Germinal center (tissue), 1 donor: ENCODE results near the gene WDFY4.

Experiments used
- DNase-seq: peaks from one replicate; pipeline ENCODE4 v3.0.0; 2012; ENCODE audit warnings: mixed read lengths, low spot score

WDFY4 gene

DNA sequence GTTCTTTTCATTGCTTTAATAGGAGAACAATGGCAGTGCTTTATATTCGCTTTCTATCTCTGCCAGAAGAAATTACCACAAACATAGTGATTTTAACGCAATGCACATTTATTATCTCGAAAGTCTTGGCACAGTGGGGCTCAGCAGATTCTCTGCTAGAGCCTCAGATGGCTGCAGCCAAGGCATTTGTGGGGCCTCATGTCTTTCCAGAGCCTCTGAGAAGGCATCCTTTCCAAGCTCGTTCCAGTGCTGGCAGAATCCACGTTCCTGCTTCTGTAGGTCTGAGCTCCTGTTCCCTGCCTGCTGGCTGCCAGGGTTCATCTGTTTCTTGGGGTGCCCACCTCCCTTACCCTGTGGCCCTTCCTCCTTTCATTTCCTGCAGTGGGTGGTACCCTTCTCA lies 194.8 kb downstream of the WDFY4 start:
- DNase-seq: no peak

DNA sequence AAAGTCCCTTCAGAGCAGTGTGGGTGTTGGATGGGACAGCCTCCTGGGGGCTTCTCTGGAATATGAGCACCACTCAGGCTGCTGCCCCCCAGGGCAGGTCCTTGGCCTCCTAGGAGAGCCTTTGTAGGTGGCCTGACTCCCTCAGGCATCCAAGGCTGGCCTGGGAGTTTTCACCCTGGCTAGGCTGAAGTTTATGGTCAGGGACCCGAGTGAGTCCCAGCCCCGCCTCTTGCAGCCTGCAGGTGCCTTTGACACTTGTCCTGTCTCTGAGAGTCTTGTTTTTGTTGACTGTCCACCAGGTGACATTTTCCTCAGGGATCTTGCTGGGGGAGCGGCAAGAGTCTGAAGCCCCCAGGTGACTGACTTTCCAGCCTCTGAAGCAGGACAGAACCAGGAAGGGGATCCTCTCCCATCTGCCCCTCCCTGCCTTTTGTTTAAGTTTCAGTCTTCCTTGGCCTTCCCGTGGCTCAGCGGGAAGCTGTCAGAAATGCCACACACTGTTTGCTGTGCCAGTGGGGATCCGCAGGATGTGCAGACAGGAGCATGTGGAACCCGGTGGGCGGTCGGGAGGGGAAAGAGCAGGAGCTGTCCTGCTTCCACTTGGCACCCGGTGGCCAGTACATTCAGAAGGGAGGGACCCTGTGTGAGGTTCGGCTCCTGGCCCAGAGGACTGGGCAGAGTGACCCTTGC lies 195.5 kb downstream of the WDFY4 start:
- no peak for DNase-seq

DNA sequence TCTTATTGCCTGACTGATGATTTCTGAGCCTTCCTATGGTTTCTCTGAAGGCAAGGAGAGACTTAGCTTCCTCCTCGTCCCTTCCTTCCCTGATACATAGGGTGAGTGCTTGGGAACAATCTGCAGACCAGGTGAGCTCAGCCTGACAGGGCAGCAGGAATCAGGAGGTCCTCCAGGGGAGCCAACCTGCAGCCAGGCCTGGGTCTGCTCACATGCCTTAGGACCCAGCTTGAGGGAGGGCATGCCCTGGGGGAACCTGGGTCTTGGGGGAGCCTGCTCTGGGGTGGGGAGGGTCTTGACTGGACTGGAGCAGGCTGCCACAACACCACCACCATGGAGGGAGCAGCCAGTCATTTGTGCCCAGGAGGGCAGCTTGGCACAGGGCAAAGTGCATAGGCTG lies 197.3 kb downstream of the WDFY4 start:
- no peak for DNase-seq

DNA sequence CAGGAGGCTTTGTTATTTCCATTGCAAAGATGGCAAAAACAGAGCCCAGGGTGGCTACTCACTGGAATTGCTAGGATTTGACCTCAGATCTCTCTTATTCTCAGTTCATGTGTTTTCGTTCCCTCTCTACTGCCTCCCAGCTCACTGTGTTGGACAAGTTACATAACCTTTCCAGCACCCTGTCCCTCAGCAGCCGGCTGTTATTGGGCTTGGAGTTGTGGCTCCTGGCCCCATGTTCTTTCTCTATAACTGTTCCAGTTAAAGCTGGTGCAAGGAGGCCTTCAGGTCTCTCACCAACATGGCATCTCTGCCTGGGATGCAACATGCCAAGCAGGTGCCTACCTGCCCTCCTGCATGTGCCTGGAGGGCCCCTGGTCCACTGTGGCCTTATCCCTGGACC lies 198.2 kb downstream of the WDFY4 start:
- no peak for DNase-seq

DNA sequence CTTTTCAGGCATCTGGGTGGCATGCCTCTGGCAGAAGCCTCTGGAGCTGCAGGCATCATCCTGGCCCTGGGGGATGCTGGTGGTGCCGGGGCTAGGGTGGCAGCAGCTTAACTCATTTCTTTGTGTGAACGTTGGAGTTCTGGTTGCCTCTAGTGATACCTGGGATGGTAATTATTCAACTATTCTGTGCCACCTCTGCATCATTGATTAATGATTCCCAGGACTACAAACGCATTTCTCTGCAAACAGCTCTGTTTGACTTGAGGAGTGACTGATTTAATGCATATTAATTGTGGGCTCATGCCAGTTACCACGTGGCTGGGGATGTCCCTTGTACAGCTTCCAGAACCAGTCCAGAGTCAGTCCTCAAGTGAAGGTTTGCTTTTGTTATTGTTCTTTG lies 199.0 kb downstream of the WDFY4 start:
- no peak for DNase-seq

DNA sequence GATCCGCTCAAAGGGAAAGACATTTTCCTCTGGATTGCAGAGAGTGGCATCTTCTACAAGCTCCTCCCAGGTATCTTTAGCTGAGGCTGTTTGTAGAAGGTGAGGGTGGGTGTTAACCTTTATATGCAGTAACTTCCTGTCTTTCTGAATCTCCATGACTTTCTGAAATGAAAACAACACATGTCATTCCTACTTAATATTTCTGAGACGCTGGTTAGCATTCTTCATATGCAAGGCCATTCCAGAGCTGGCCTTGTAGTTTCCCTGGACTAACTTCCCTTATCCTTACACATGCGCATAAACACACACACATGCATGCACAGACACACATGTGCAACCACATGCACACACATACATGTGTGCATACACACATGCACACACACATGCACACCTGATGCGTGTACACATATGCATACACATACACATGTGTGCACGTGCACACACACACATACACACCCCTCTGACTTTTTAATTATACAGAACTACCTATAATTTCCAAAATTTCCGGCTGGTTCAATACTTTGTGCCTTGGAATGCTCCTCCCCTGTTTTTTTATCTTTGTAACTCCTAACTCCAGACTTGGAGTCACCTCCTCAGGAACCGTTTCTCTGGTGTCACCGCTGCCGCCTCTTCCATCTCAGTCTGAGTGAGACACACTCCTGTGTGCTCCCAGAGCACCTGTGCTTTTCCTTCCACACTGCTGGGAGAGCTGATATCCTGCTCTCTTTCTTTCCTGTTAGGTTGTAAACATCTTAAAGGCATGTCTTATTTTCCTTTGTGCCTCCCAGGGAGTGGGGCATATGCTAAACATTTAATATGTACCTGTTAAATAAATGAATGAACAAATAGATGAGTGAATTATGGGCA lies 199.7 kb downstream of the WDFY4 start:
- DNase-seq: no peak

DNA sequence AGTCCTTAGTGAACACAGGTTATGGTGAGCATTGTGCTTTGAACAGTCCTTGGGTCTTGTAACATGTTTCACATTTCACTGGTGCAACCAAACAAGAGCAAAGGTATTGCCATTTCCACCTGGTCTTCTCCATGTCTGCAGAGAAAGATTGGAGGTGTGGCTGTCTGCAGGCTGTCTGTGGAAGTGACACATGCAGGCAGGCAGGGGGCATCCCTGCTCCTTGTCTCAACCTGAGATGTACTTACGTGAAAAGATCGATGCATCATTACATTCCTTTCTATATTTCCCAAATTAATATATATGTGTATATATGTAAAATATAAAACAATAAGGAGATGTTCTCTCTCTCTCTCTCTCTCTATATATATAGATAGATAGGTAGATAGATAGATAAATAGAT lies 200.7 kb downstream of the WDFY4 start:
- no peak for DNase-seq

DNA sequence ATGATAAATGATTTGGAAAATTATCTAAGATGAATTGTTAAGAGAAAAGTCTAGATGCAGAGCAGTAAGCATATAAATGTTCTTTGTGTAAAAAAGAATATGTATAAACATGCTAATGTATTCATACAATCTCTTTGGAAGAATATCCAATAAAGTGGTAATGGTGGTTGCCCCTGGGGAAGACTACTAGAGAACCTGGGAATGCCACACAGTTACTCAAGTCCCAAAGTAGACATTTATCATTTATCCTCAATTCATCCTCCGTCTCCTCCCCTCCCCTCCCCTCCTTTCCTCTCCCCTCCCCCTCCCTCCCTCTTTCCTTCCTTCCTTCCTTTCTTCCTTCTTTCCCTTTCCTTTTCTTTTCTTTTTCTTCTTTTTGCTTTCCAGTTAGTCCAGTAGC lies 203.3 kb downstream of the WDFY4 start:
- DNase-seq: no peak

DNA sequence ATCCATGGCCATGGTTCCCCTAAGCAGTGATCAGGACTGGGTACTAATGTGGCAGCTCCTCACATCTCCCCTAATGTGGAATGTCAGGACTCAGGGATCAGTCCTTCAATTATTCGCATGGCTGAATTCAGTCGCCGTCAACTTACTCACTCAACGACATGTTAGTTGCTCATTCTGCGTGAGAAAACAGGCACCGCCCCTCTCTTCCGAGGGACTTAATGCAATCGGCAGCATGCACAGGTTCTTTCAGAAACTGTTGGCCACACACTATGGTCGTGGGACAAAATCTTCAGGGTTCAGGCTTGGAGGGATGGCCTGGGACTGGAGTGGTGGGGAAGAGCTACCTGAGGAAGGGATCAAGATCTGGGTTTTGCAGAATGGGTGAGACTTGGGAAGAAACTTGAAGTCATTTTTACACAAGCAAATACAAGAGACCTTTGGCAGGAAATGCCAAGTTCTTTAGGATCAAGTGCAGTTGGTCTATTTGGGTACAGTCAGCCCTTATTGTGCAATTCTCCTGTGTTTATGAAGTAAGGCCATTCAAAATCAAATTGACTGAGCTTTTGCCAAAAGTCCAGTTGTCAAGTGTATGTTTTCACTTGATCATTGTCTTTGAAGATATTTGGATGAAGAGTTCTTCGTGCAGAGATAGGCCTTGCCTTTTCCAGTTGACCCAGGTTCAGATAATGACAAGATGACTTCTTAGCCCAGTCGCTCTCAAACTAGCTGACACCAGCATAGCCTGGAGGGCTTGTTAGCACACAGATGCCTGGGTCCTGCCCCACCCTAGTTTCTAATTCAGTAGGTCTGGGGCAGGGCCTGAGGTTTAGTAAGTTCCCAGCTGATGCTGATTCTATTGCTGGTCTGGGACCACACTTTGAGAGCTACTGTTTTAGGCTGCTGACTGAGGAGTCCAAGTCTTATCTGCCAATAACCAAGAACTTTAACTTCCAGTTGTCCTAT lies 206.5 kb downstream of the WDFY4 start:
- DNase-seq: no peak

DNA sequence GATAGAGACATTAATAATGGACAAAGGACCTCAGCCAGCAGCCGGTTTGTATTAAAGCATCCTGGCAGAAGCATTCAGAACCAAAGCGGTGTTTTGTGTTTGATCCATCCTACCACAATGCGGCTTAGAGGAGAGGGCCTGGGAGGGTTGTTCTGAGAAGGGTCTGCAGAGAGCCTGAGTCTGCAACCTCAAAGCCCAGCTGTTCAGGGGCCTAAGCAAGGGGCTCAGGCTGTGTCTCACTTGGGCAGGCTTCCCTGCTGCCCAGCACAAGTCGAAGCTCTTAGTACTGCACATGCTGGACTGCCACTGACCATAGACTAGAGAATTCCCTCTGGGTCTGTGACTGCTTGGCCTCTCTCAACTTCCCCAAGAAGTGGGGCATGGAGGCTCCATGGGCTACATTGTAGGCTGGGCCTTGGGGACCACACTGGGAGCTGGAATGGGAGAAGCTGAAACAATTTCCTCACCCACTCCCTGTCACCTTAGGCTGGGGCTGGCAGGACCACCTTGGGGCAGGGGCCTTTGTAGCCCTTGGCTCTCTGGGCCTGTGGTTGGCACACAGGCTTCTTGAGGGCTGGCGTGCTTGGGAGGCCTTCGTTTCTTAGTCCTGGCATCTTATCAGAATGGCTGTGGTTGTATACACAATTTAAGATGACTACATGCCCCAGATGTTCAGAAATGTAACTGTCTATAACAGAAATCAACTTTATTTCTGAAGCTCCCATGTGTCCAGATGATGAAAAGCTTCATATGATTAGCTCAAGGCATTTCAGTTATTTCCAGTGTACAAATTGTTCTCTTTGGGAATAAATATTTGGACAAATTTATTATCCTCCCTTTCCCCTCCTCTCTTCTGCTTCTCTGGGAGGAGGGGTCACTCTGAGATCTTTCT lies 210.5 kb downstream of the WDFY4 start:
- DNase-seq: no peak

DNA sequence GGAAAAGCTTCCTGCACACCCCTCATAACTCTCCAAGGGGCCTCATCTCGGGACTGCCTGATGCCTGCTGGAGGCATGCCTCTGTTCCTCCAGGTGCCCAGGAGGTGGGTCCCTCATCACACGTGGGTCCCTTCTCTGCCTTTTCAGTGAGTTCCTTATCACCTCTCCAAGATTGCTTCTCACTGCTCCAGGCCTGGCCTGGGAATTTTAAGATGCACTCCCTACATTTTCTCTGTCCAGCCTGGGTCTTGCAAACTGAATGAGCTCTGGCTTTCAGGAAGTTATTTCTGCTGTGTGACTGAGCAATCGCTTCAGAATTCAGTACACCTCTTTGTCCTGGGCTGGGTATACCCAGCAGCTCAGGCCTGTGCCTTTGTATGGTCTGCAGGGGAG lies 211.1 kb downstream of the WDFY4 start:
- no peak for DNase-seq

DNA sequence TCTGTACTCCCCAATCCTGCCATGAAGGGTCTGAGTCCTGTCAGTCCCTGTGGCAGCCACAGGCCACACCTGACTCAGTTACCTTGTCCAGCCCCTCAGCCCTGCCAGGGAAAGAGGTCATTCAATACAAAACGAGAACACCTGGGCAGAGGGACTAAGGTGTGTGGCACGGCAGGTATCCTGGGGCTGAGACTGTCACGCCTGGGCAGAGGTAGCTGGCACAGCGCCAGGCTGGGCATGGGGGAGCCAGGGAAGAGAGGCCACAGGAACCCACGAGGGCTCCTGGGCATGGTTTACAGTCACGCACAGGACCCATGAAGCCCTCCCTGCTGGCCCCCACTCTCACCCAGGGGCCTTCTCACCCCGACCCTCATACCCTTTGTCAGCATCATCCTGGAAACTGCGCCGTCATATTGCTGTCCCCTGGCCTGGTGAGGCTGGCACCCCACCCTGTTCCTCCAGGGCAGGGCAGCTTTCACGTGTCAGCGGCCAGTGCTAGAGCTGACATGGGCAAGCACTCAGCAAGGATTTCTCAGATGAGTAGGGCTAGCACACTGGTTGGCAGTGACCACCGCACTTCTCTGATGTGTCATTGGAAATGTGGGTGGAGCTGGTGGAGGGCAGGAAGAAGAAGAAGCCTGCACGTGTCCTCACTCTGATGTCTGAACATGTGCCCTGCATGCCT lies 212.2 kb downstream of the WDFY4 start:
- no peak for DNase-seq

DNA sequence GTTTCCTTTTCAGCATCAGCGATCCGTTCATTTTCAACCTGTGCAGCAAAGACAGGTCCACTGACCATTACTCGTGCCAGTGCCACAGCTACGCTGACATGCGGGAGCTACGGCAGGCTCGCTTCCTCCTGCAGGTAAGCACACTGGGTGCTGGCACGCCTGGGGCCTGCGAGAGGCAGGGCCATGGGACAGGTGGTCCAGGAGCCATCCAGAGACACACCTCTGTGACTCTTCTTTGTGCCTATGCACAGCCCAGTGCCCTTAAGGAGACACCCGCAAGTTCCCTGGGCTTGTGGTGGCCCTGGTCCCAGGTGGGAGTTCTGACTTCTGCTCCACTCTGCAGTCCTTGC lies 212.7 kb downstream of the WDFY4 start:
- DNase-seq: no peak

DNA sequence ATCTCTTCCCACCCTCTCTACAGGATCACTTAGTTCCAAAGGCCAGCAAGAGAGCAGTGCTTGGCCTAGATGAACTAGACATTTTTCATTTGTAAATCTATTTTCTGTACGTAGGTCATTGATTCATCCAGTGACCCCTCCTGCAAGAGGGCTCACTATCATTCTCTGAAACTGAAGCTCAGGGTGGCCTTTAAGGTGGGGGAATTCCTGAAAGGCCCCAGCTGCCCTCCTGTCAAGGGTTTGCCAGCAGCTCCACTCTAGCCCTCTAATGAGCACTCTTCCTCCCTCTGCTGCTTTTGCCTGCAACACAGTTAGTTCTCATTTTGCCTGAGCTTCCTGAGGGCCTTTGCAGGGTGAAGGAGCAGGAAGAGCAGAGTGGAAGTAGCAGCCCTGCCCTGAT lies 213.8 kb downstream of the WDFY4 start:
- no peak for DNase-seq

DNA sequence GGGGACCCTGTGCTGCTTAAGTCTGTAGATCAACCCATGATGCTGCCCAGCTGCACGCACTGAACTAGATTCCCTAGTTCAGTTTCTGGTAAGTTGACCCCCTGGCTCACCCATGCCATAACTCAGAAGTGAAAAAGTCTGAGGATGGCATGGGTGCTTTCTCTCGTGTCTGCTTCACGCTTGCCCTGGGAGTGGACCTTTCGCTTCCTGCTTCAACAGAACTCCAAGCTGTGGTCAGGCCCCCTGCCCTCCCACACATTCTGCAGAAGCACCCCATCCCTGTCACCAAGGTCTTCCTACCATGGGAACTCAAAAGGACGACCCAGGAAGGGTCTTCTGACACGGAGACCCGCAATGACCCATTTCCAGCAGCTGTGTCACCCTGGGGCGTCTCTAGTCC lies 215.1 kb downstream of the WDFY4 start:
- DNase-seq: no peak

DNA sequence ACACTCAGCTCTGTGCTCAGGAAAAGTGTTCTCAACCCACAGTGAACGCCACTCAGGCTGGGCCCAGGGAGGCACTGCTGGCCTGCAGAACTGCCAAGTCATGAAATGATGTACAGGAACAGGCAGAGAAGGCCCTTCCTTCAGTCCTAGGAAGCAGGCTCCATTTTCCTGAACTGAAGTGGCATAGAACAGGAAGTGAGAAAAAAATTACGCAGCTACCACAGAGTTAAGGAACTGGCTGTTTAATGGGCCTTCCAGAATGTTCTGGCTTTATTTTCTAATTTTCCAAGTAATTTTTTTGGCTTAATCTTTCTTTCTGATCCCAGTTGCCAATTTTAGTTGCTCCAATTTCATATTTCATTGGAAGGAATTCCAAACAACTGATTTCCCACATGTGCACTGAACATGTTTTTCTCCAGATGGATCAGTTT lies 215.7 kb downstream of the WDFY4 start:
- DNase-seq: no peak

DNA sequence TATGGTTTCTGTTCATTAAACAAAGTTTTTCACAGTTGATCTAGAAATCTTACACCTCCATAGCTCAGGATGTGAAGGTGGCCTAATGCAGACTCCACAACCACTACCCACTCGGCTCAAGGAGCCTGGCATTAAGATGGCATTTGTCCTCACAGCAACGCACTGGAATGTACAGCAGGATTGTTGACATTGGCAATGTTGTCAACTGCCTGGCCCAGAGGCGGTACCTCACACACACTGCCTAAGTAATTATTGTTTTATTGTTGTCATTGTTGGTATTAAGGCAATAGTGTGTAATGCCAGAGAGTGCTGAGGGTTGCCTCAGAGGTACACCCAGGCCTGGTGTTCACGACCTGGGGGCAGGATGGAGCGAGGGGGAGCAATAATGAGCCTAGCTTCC lies 216.6 kb downstream of the WDFY4 start:
- DNase-seq: no peak

DNA sequence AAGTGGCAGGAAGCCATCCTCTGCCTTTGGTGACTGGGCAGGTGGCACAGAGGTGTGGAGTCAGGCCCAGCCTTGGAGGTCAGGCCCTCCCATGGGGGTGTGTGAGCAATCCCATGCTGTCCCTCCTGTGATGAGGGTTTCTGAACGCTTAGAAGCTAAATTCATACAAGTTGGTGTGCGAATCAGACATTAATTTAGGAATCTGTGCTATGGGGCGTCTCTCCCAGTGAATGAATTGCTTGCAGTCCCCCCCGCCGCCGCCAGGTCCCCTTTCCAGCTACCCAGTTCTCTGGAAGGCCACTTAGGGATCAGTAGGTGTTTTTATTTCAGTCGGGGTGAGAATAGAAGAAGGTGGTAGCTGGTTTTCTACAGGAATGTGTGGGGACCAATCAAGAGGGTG lies 217.4 kb downstream of the WDFY4 start:
- no peak for DNase-seq

DNA sequence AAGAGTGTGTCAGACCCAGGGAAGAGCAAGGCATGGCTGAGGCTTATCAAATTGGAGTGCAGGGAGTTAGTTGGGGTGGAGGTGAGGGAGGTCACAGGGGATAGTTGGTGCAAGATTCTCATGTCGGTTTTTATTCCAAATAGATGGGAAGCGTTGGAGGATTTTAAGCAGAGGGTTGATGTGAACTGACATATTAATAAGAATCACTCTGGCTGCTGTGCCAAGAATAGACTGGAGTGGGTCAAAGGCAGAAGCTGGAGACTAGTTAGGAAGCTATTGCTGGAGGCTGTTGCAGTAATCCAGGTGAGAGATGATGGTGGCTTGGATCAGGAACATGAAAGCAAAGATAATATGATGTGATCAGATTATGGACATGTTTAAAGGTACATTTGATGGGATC lies 218.5 kb downstream of the WDFY4 start:
- no peak for DNase-seq

DNA sequence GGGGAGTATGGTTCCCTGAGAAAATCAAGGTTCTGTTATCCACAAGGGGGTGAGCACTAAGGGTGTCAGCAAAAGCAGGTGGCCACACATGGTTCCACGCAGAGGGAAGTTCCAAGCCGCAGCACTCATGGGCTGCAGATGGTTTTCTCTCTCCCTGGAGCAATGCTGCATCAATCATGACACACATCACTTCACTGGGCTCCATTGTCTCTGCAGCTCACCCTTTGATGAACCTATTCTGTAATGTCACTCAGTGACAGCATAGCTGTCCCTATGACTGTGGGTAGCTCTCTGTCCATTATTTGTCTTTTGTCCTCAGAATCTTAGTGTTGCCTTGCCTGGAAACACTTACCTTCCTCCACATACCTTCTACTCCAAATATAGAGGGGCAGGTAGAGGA lies 220.2 kb downstream of the WDFY4 start:
- no peak for DNase-seq

DNA sequence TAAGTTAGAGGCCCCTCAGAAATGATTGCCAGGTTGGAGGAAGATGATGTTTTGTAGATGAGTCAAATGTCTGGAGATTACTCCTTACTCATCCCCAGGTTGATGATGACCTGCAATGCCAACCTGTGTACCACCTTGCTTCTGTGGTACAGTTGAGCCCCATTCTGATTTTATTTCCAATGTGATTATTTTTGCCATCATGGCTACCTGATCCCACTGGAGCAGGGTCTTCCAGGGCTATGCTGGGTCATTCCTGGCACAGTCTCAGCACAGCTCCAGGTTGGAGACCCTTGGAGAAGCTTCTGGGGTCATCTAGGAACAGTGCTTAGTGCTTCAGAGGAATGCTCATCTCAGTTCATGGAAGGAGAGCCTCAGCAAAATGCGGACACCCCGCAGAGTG lies 220.6 kb downstream of the WDFY4 start:
- no peak for DNase-seq
